Gastrocnemius medialis (tissue), 4 donors: ENCODE results near the gene PLEKHA4.

Experiments used
- POLR2A ChIP-seq, 2 donors: fragments of 450-650 bp; IDR thresholded peaks; one replicate each; pipeline ENCODE4 v1.6.1; 2017; ENCODE audit warnings: antibody characterized with exemption in 2 of 2, mild to moderate bottlenecking in 2 of 2, moderate library complexity in 2 of 2
- TF ChIP-seq, protein P1 (sequence below), 5 experiments: fragments of 450-650 bp in 3 of 5; fragments of 200-600 bp in 2 of 5; sonication (generic) in 2 of 5; IDR thresholded peaks in 4 of 5; conservative IDR thresholded peaks in 1 of 5; 1 replicate in 4 of 5; 2 replicates in 1 of 5; pipeline ENCODE4 v1.5.1; 2016 to 2019; ENCODE audit warnings: antibody characterized with exemption in 5 of 5, mild to moderate bottlenecking in 3 of 5, moderate library complexity in 3 of 5

DNA sequence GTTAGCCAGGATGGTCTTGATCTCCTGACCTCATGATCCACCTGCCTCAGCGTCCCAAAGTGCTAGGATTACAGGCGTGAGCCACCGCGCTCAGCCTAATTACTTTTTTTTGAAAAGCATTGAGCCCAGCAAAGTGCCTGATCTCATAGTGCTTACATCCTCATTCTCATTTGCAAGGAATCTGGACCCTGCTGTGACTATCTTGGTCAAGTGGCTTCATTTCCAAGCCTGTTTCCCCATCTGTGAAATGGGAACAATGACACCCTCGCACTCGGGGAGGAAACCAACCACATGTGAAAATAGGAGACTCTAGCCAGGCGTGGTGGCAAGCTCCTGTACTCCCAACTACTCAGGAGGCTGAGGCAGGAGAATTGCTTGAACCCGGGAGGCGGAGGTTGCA, 1.6 kb upstream of the PLEKHA4 start:
- TF ChIP-seq, protein P1, sequence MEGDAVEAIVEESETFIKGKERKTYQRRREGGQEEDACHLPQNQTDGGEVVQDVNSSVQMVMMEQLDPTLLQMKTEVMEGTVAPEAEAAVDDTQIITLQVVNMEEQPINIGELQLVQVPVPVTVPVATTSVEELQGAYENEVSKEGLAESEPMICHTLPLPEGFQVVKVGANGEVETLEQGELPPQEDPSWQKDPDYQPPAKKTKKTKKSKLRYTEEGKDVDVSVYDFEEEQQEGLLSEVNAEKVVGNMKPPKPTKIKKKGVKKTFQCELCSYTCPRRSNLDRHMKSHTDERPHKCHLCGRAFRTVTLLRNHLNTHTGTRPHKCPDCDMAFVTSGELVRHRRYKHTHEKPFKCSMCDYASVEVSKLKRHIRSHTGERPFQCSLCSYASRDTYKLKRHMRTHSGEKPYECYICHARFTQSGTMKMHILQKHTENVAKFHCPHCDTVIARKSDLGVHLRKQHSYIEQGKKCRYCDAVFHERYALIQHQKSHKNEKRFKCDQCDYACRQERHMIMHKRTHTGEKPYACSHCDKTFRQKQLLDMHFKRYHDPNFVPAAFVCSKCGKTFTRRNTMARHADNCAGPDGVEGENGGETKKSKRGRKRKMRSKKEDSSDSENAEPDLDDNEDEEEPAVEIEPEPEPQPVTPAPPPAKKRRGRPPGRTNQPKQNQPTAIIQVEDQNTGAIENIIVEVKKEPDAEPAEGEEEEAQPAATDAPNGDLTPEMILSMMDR (IDR thresholded peaks at IDR 0.05 in 4 of 5, conservative IDR thresholded peaks at IDR 0.05 in 1 of 5): no peak
- no peak for TF ChIP-seq POLR2A (IDR thresholded peaks at IDR 0.05)
